GM12872 (cell line): Measurements from ENCODE around the gene CYLD.

Source experiments
- TF ChIP-seq, protein P1 (sequence below): IDR thresholded peaks from 3 replicates; pipeline ENCODE4 v1.5.1; 2011; ENCODE audit warnings: low read depth, mild to moderate bottlenecking, low read length, moderate library complexity; ENCODE audit not compliant: insufficient read depth

CYLD gene

DNA sequence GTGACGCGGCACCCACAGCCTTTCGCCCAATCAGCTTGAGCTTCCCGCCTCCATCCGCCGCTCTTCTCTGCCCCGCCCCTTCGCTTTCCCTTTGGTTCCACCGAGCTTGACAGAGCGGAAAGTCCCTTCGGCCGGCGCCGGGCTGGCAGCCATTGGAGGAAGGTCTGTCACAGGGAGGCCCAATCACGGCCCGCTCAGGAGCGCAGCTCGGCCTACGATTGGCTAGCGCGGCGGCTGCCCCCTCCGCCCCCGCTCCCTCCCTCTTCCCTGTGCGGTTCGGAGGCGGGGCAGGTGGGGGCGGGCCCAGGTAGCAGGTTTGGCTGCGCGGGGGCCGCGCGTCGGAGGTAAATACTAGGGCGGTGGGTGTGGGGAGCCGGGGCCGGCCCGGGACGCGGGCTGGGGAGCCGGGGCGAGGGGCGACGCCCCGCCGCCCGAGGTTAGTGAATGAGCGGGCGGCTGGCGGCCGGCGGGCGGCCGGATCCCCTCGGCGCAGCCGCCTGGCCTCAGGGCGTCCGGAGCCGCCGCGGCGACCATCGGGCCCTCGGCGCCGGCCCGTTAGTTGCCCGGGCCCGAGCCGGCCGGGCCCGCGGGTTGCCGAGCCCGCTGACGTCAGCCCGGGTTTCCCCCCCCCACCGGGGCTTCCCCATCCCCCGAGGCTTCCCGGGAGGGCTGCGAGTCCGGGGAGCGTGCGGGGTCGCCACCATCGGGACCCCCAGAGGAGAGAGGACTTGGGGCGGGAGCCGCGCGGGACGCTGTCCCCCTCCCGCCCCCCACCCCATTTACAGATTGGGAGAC is at the start of gene CYLD:
Gene CYLD, plus strand, starts transcription at position 306 of the 795 bp plus-strand sequence. CDS start 7,613 bp downstream, outside the sequence.
- TF ChIP-seq, protein P1, sequence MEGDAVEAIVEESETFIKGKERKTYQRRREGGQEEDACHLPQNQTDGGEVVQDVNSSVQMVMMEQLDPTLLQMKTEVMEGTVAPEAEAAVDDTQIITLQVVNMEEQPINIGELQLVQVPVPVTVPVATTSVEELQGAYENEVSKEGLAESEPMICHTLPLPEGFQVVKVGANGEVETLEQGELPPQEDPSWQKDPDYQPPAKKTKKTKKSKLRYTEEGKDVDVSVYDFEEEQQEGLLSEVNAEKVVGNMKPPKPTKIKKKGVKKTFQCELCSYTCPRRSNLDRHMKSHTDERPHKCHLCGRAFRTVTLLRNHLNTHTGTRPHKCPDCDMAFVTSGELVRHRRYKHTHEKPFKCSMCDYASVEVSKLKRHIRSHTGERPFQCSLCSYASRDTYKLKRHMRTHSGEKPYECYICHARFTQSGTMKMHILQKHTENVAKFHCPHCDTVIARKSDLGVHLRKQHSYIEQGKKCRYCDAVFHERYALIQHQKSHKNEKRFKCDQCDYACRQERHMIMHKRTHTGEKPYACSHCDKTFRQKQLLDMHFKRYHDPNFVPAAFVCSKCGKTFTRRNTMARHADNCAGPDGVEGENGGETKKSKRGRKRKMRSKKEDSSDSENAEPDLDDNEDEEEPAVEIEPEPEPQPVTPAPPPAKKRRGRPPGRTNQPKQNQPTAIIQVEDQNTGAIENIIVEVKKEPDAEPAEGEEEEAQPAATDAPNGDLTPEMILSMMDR = no peak

DNA sequence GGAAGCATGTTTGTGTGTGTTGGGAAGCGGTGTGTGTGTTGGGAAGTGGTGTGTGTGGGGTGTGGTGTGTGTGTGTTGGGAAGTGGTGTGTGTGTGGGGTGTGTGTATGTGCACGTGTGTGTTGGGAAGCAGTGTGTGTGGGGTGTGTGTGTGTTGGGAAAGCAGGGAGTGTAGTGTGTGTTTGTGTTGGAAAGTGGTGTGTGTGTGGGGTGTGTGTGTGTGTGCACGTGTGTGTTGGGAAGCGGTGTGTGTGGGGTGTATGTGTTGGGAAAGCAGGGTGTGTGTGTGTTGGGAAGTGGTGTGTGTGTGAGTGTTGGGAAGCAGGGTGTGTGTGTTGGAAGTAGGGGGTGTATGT is 49.3 kb upstream of the CYLD start:
- TF ChIP-seq, protein P1 = no peak

DNA sequence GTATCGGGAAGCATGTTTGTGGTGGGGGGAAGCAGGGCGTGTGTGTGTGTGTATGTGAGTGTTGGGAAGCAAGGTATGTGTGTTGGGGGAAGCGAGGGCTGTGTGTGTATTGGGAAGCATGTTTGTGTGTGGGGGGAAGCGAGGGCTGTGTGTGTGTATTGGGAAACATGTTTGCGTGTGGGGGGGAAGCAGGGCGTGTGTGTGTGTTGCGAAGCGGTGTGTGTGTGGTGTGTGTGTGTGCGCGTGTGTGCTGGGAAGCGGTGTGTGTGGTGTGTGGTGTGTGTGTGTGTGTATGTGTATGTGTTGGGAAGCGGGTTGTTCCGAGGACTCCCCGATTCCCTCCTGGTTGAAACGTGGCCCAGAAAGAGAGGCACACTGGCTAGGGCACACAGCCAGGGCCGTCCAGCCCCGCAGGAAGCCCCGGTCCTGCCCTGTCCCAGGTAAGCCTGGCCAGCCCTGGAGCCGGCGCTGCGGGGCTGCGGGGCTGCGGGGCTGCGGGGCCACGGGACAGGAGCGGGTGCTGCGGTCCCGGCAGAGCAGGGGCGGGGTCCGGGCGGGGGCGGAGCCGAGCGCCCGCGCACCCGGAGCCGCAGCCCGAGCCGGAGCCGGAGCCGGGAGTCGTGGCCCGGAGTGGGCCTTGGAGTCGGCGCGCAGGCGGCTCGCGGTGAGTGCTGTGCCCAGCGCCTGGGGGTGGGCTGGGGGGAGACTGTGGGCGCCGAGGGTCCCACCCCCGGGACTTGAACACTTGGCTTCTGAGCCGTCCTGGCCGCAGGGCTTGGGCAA is 48.7 kb upstream of the CYLD start, which contains the start of gene NOD2:
Gene NOD2, plus strand, starts transcription at position 608 of the 783 bp plus-strand sequence. CDS start 5,890 bp downstream, outside the sequence.
- TF ChIP-seq, protein P1 = no peak

DNA sequence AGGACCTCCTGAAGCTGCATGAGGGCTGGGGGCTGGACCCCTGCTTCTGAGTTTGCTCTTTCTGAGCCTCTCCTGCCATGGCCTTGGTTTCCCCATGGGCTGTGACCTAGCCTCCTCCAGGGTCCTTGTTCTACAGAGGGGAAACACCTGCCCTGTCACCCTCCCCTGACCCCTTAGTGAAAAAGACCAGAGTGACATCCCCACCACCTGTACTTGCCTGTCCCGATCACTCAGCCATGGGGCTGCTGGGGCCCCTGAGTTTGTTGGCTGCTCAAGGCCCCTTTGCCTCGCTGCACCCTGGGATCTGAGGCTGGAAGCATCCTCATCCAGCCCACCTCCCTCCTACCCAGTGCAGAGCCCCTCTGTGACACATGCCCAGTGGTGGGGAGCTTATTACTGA is 47.7 kb upstream of the CYLD start:
- TF ChIP-seq, protein P1 = no peak

DNA sequence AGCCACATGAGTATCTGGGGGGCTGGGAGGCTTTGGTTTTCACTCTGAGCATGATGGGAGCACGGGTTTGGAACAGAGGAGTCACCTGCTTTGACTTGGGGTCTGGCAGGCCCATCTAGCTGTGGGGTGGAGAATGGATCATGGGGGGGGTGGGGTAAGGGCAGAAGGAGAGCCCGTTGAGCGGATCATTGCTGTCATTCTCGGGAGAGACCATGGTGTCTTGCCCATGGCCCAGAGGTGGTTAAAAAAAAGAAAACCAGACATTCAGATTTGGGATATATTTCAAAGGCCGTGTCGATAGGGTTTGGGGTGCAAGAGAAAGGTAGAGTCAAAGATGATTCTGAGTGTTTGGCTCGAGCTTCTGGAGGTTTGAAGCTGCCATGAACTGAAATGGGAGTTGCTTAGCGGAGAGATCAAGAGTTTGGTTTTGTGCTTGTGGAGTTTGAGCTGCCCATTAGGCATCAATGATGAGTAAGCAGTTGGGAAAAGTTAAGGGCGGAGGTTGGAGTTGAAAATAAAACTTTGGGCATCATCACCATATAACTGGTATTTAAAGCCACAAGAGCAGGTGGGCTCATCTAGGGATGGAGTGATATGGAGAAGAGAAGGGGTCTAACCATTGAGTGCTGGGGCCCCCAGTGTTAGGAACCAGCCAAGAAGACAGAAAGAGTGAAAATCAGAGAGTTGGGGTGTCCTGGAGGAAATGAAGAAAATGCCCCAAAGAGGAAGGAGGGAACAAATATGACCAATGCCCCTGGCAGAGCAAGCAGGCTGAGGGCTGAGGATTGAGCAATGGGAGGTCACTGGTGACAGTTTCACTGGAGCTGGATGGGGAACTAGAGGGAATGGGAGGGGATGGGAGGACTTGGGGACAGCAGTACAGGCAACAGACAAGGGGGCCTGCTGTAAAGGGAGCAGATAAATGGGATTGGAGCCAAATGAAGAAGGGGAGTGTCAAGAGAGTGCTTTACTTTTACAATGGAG is 46.6 kb upstream of the CYLD start:
- TF ChIP-seq, protein P1 = no peak

DNA sequence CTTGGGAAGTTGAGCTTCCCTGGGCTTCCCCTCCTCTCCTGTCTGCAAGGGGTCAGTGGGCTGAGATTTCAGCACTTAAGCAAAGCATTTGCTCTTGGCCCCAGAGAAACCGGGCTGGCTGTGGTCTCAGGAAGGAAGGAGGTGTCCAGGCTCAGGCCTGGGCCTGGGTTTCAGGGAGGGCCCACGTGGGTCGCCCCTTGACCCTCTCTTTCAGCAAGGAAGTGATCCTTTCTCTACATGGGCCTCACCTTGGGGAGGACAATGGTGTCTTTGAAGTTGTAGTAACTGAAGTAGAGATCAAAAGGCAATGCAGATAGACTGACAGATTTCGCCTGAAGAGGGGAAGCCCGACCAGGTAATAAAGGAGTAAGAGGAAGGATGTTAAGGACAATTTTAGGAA is 45.8 kb upstream of the CYLD start:
- TF ChIP-seq, protein P1 = no peak
